Hepatocyte (in vitro differentiated cells): Measurements from ENCODE around the gene GRB10. TPM values are rescaled to one million over a fixed set of nuclear protein-coding genes. Genes with fewer than 3 reads are reported as not detected.

Experiments
- DNase-seq: peaks from one replicate; pipeline ENCODE4 v3.0.0-alpha.2; 2016; ENCODE audit warnings: low spot score
- H2AFZ ChIP-seq: fragments of 200-600 bp; sonication (generic); 2 replicates; pipeline ENCODE4 v1.6.0; 2016; ENCODE audit warnings: antibody characterized with exemption, mild to moderate bottlenecking
- H3K27ac ChIP-seq: fragments of 200-600 bp; sonication (generic); 2 replicates; pipeline ENCODE4 v1.5.1; 2016; ENCODE audit warnings: mild to moderate bottlenecking
- H3K27me3 ChIP-seq: fragments of 200-600 bp; sonication (generic); 2 replicates; pipeline ENCODE4 v1.6.1; 2016
- H3K36me3 ChIP-seq: fragments of 200-600 bp; sonication (generic); replicated peaks from 2 replicates; pipeline ENCODE4 v1.5.1; 2016; ENCODE audit warnings: low read depth; ENCODE audit not compliant: insufficient read depth
- H3K4me1 ChIP-seq: fragments of 200-600 bp; sonication (generic); 2 replicates; pipeline ENCODE4 v1.5.1; 2016; ENCODE audit warnings: mild to moderate bottlenecking, moderate library complexity; ENCODE audit not compliant: insufficient read depth
- H3K4me2 ChIP-seq: fragments of 200-600 bp; sonication (generic); 2 replicates; pipeline ENCODE4 v1.6.0; 2016
- H3K4me3 ChIP-seq: fragments of 200-600 bp; sonication (generic); 2 replicates; pipeline ENCODE4 v1.5.1; 2016; ENCODE audit warnings: mild to moderate bottlenecking
- H3K79me2 ChIP-seq: fragments of 200-600 bp; sonication (generic); 2 replicates; pipeline ENCODE4 v1.6.0; 2017; ENCODE audit warnings: mild to moderate bottlenecking
- H3K9me2 ChIP-seq: fragments of 200-600 bp; sonication (generic); replicated peaks from 2 replicates; pipeline ENCODE4 v1.6.0; 2017; ENCODE audit warnings: mild to moderate bottlenecking; ENCODE audit not compliant: insufficient read depth
- H3K9me3 ChIP-seq: fragments of 200-600 bp; sonication (generic); 2 replicates; pipeline ENCODE4 v1.5.1; 2016; ENCODE audit warnings: low read depth, mild to moderate bottlenecking
- H4K20me1 ChIP-seq: fragments of 200-600 bp; sonication (generic); 2 replicates; pipeline ENCODE4 v1.6.0; 2016; ENCODE audit warnings: mild to moderate bottlenecking; ENCODE audit not compliant: insufficient read depth, poor library complexity, severe bottlenecking
- CTCF ChIP-seq: fragments of 200-600 bp; sonication (generic); IDR thresholded peaks from 2 replicates; pipeline ENCODE4 v1.5.1; 2016; ENCODE audit warnings: antibody characterized with exemption, mild to moderate bottlenecking; ENCODE audit not compliant: poor library complexity
- EZH2 ChIP-seq: fragments of 200-600 bp; sonication (generic); IDR thresholded peaks from 2 replicates; pipeline ENCODE4 v1.6.1; 2016; ENCODE audit warnings: antibody characterized with exemption, mild to moderate bottlenecking, borderline replicate concordance
- EZH2phosphoT487 ChIP-seq: fragments of 200-600 bp; sonication (generic); IDR thresholded peaks from one replicate; pipeline ENCODE4 v1.6.1; 2018; ENCODE audit warnings: antibody characterized with exemption, mild to moderate bottlenecking, low read depth, moderate library complexity; ENCODE audit not compliant: unreplicated experiment, severe bottlenecking
- WGBS: methylation state at CpG from one replicate; pipeline ENCODE4 v1.1.6; 2016; ENCODE audit warnings: low lambda C conversion rate; ENCODE audit errors: missing lambda C conversion rate; 5-methylcytosine and 5-hydroxymethylcytosine counted together
- polyA plus RNA-seq: library from polyadenylated mRNA; unstranded; fragments of >200 nt; fragmentation: Nextera tagmentation; extraction: Ambion mirVana; gene quantifications from 2 replicates; pipeline ENCODE4 v1.2.1, GENCODE V29; 2016
- total RNA-seq: library from RNA; depleted of rRNA; stranded (reverse); fragments of >200 nt; gene quantifications from 2 replicates; pipeline ENCODE4 v1.2.3, GENCODE V29; 2014

The GRB10 gene
- total and polyA plus RNA-seq, 2 experiments from 2014 or later = 47.6 to 65.9 TPM

- 88% methylated on average over 7 of the region's 7 CpGs for WGBS
- no peaks in the 10 kb centered on the region for H3K27me3 ChIP-seq
- peaks cover 49% of the 10 kb centered on the region for H3K4me1 ChIP-seq
- H4K20me1 ChIP-seq = no peaks in the 10 kb centered on the region
- H3K4me2 ChIP-seq = no peak overlapping the region
- no peak overlapping the region for H3K4me3 ChIP-seq
- no peak overlapping the region for H3K27ac ChIP-seq
- no peaks in the 10 kb centered on the region for H3K36me3 ChIP-seq
- TF ChIP-seq EZH2 (no peak), CTCF (no peak)
- peaks cover 74% of the 10 kb centered on the region for H3K79me2 ChIP-seq
- no peak overlapping the region for H2AFZ ChIP-seq
- no peak for DNase-seq
- no peaks in the 10 kb centered on the region for H3K9me2 ChIP-seq
- H3K9me3 ChIP-seq = no peaks in the 10 kb centered on the region
Measured at GRCh38 chr7:50678586-50678985, 104.1 kb downstream of the GRB10 start.

GRCh38 chr7:50677638-50677996 is 105.1 kb downstream of the GRB10 start:
- WGBS = 64% methylated on average over 7 of the region's 7 CpGs
- Histone ChIP-seq H3K79me2 (peaks cover 64% of the 10 kb centered on the region), H2AFZ (no peak overlapping the region), H4K20me1 (no peaks in the 10 kb centered on the region), H3K27ac (no peak overlapping the region), H3K4me3 (no peak overlapping the region), H3K36me3 (no peaks in the 10 kb centered on the region), H3K9me3 (no peaks in the 10 kb centered on the region), H3K27me3 (no peaks in the 10 kb centered on the region), H3K4me1 (peaks cover 46% of the 10 kb centered on the region), H3K9me2 (no peaks in the 10 kb centered on the region), H3K4me2 (peak overlapping the region; percentile 31)
- TF ChIP-seq CTCF (no peak), EZH2 (no peak), EZH2phosphoT487 (no peak)
- DNase-seq = no peak

- Histone ChIP-seq H3K79me2 (peaks cover 58% of the 10 kb centered on the region), H3K9me3 (no peaks in the 10 kb centered on the region), H3K4me2 (peak overlapping the region; percentile 31), H4K20me1 (no peaks in the 10 kb centered on the region), H3K27me3 (no peaks in the 10 kb centered on the region), H3K4me1 (peaks cover 46% of the 10 kb centered on the region), H2AFZ (no peak overlapping the region), H3K9me2 (no peaks in the 10 kb centered on the region), H3K36me3 (no peaks in the 10 kb centered on the region), H3K4me3 (no peak overlapping the region), H3K27ac (peak overlapping the region; percentile 39)
- TF ChIP-seq EZH2 (no peak), EZH2phosphoT487 (no peak), CTCF (no peak)
- 75% methylated on average over 13 of the region's 13 CpGs for WGBS
- DNase-seq = no peak
Measured at GRCh38 chr7:50676740-50677637, 105.7 kb downstream of the GRB10 start.
